WTC11 (cell line): ENCODE results near the gene SULF2. TPM values are rescaled to one million over a fixed set of nuclear protein-coding genes. Genes with fewer than 3 reads are reported as not detected.
A peak's percentile ranks its signal among the peaks of the same experiment; 100 is the strongest.

Experiments
- ATAC-seq: fragments of 200-7000 bp; cut with Tn5 transposase; 2 replicates; pipeline ENCODE4 v1.10.0; 2021; ENCODE audit warnings: mild to moderate bottlenecking, moderate library complexity
- CTCF ChIA-PET: fragments of 300-600 bp; sonication (Branson Sonifier 250); formaldehyde crosslinking; loops from one replicate; lab custom pipeline; 2021; ENCODE audit warnings: antibody characterized with exemption; lab: Charles Lee
- POLR2A ChIA-PET: fragments of 350-600 bp; sonication (Branson Sonifier 250); formaldehyde crosslinking; loops from one replicate; lab custom pipeline; 2021; ENCODE audit warnings: antibody characterized with exemption; lab: Charles Lee
- DNase-seq: peaks from one replicate; pipeline ENCODE4 v3.0.0; 2021; ENCODE audit warnings: low spot score
- H3K27ac Mint-ChIP-seq: 2 replicates; pipeline ENCODE4 v1.8.0; 2021; ENCODE audit warnings: mixed read lengths
- H3K27me3 Mint-ChIP-seq: 2 replicates; pipeline ENCODE4 v1.8.0; 2021; ENCODE audit warnings: low read depth, mild to moderate bottlenecking, moderate library complexity, mixed read lengths
- H3K36me3 Mint-ChIP-seq: 2 replicates; pipeline ENCODE4 v1.8.0; 2021; ENCODE audit warnings: mixed read lengths
- H3K4me1 Mint-ChIP-seq: 2 replicates; pipeline ENCODE4 v1.8.0; 2022; ENCODE audit warnings: mixed read lengths
- H3K4me3 Mint-ChIP-seq: 2 replicates; pipeline ENCODE4 v1.8.0; 2021; ENCODE audit warnings: mild to moderate bottlenecking, moderate library complexity, mixed read lengths
- H3K9me3 Mint-ChIP-seq: 2 replicates; pipeline ENCODE4 v1.8.0; 2021; ENCODE audit warnings: mixed read lengths
- ARID4B ChIP-seq: sonication (generic); formaldehyde crosslinking; IDR thresholded peaks from 2 replicates; pipeline ENCODE4 v1.8.0; 2023; ENCODE audit warnings: missing genetic modification reagents, mild to moderate bottlenecking, borderline replicate concordance
- ATF6 ChIP-seq: sonication (generic); formaldehyde crosslinking; IDR thresholded peaks from 2 replicates; pipeline ENCODE4 v1.8.1; 2023; ENCODE audit warnings: mild to moderate bottlenecking, missing genetic modification reagents
- CTCF ChIP-seq: fragments of 200-600 bp; IDR thresholded peaks from 2 replicates; pipeline ENCODE4 v1.8.0; 2022; ENCODE audit warnings: antibody characterized with exemption
- E2F4 ChIP-seq: sonication (generic); formaldehyde crosslinking; IDR thresholded peaks from 2 replicates; pipeline ENCODE4 v1.8.1; 2022; ENCODE audit warnings: low read depth, mild to moderate bottlenecking, moderate library complexity, missing genetic modification reagents, borderline replicate concordance
- GABPB1 ChIP-seq: sonication (generic); formaldehyde crosslinking; IDR thresholded peaks from 2 replicates; pipeline ENCODE4 v1.8.1; 2023; ENCODE audit warnings: mild to moderate bottlenecking, missing genetic modification reagents
- IRF1 ChIP-seq: sonication (generic); formaldehyde crosslinking; IDR thresholded peaks from 2 replicates; pipeline ENCODE4 v1.8.0; 2023; ENCODE audit warnings: missing genetic modification reagents
- SOX15 ChIP-seq: fragments of 250-450 bp; sonication (Bioruptor Pico); IDR thresholded peaks from 2 replicates; pipeline ENCODE4 v1.9.0; 2021; ENCODE audit warnings: mild to moderate bottlenecking
- TEAD1 ChIP-seq: sonication (generic); formaldehyde crosslinking; IDR thresholded peaks from 2 replicates; pipeline ENCODE4 v1.8.0; 2022; ENCODE audit warnings: mild to moderate bottlenecking, missing genetic modification reagents
- ZNF263 ChIP-seq: sonication (generic); formaldehyde crosslinking; IDR thresholded peaks from 2 replicates; pipeline ENCODE4 v1.8.1; 2022; ENCODE audit warnings: low read depth, mild to moderate bottlenecking, moderate library complexity, missing genetic modification reagents
- ZNF281 ChIP-seq: sonication (generic); formaldehyde crosslinking; IDR thresholded peaks from 2 replicates; pipeline ENCODE4 v1.8.0; 2023; ENCODE audit warnings: mild to moderate bottlenecking, missing genetic modification reagents
- ZNF396 ChIP-seq: fragments of 250-450 bp; sonication (Bioruptor Pico); IDR thresholded peaks from 2 replicates; pipeline ENCODE4 v1.8.0; 2021; ENCODE audit warnings: mild to moderate bottlenecking, moderate library complexity, borderline replicate concordance
- ZNF423 ChIP-seq: fragments of 250-450 bp; sonication (Bioruptor Pico); IDR thresholded peaks from 2 replicates; pipeline ENCODE4 v2.1.2; 2022; ENCODE audit warnings: mild to moderate bottlenecking, moderate library complexity
- total RNA-seq: library from RNA; stranded (reverse); gene quantifications from 3 replicates; pipeline ENCODE4 v1.2.3, GENCODE V29; 2021

The SULF2 gene
- total RNA-seq, 1 experiment from 2014 or later, result 36.0 TPM

GRCh38 chr20:47713163-47713562 is 72.1 kb downstream of the SULF2 start (continued):
- no peak for TF ChIP-seq E2F4
- TF ChIP-seq, all 79 proteins: peak for 0

GRCh38 chr20:47711046-47711752 is 74.1 kb downstream of the SULF2 start:
- H3K27ac Mint-ChIP-seq, result no peak overlapping the region
- ATAC-seq, result no peak
- no peak overlapping the region for H3K4me3 Mint-ChIP-seq
- no peaks in the 10 kb centered on the region for H3K9me3 Mint-ChIP-seq
- H3K36me3 Mint-ChIP-seq, result no peaks in the 10 kb centered on the region
- CTCF ChIA-PET, result interaction anchor here (1.3 to 3.7 kb wide), 4 partner anchors 14 to 91 kb away, joined by 3 to 20 read pairs (median 7); no protein-coding TSS in a partner anchor
- no peaks in the 10 kb centered on the region for H3K27me3 Mint-ChIP-seq
- POLR2A ChIA-PET, result no interaction called here
- TF ChIP-seq ZNF396 (CRISPR knock-in tag) (no peak), GABPB1 (peak; percentile 76; the same call in 1 of the 2 replicates)
- TF ChIP-seq, all 79 proteins: peak for 1
- peaks cover 23% of the 10 kb centered on the region for H3K4me1 Mint-ChIP-seq
- no peak for DNase-seq

GRCh38 chr20:47710665-47711045 is 74.6 kb downstream of the SULF2 start:
- DNase-seq (no peak), ATAC-seq (no peak)
- H3K4me1 Mint-ChIP-seq, result peaks cover 23% of the 10 kb centered on the region
- no peaks in the 10 kb centered on the region for H3K36me3 Mint-ChIP-seq
- TF ChIP-seq ZNF263 (CRISPR knock-in tag) (no peak), ATF6 (CRISPR knock-in tag) (no peak)
- H3K4me3 Mint-ChIP-seq, result no peak overlapping the region
- POLR2A ChIA-PET, result no interaction called here
- no peaks in the 10 kb centered on the region for H3K9me3 Mint-ChIP-seq
- no peaks in the 10 kb centered on the region for H3K27me3 Mint-ChIP-seq
- no peak overlapping the region for H3K27ac Mint-ChIP-seq
- CTCF ChIA-PET, result interaction anchor here (1.3 to 3.7 kb wide), 2 partner anchors 33 to 47 kb away, joined by 3 to 20 read pairs; no protein-coding TSS in a partner anchor

- H3K36me3 Mint-ChIP-seq, result no peaks in the 10 kb centered on the region
- ChIA-PET POLR2A (no interaction called here), CTCF (interaction anchor here (0.6 to 3.7 kb wide), 9 partner anchors 12 to 911 kb away, joined by 3 to 20 read pairs (median 4); no protein-coding TSS in a partner anchor)
- H3K4me1 Mint-ChIP-seq, result peaks cover 23% of the 10 kb centered on the region
- no peak overlapping the region for H3K27ac Mint-ChIP-seq
- H3K4me3 Mint-ChIP-seq, result no peak overlapping the region
- DNase-seq, result no peak
- H3K9me3 Mint-ChIP-seq, result no peaks in the 10 kb centered on the region
- no peak for ATAC-seq
- H3K27me3 Mint-ChIP-seq, result no peaks in the 10 kb centered on the region
- TF ChIP-seq TEAD1 (no peak), IRF1 (CRISPR knock-in tag) (no peak), GABPB1 (no peak), SOX15 (no peak), ZNF396 (CRISPR knock-in tag) (no peak), ZNF281 (CRISPR knock-in tag) (no peak), ZNF423 (CRISPR knock-in tag) (no peak), ARID4B (CRISPR knock-in tag) (no peak), CTCF (no peak)
Observed at GRCh38 chr20:47708953-47709833, 76.1 kb downstream of the SULF2 start.
